DOHH2 (cell line): ENCODE results near the gene NALCN.

Experiments used
- CTCF ChIP-seq: fragments of 200-600 bp; sonication (generic); IDR thresholded peaks from one replicate; pipeline ENCODE4 v1.5.1; 2014; ENCODE audit warnings: antibody characterized with exemption, mild to moderate bottlenecking, low read depth, low read length; ENCODE audit not compliant: poor library complexity, severe bottlenecking
- EZH2phosphoT487 ChIP-seq: fragments of 200-600 bp; sonication (generic); IDR thresholded peaks from 2 replicates; pipeline ENCODE4 v1.6.1; 2017; ENCODE audit warnings: borderline replicate concordance, mild to moderate bottlenecking, antibody characterized with exemption, low read length, moderate library complexity, mixed read lengths

- TF ChIP-seq CTCF (no peak), EZH2phosphoT487 (no peak)
Measured at GRCh38 chr13:101211261-101211660, 205.0 kb downstream of the NALCN start.
